Natural killer cell (primary cell): ENCODE results near the gene IL10. TPM values are rescaled to one million over a fixed set of nuclear protein-coding genes. Genes with fewer than 3 reads are reported as not detected.

Experiments used
- ATAC-seq, 3 donors: fragments of 150-1000 bp in 2 of 3; fragments of 200-7000 bp in 1 of 3; cut with Tn5 transposase; 1 replicate in 1 of 3; 2 replicates in 2 of 3; pipeline ENCODE4 v1.10.0; 2021; ENCODE audit warnings: mild to moderate bottlenecking in 2 of 3, moderate library complexity in 2 of 3
- DNase-seq, 2 donors: peaks; one replicate each; pipeline versions ENCODE4 v3.0.0 to v3.0.0-alpha.2; 2013 to 2021; ENCODE audit warnings: mixed read lengths in 1 of 2
- H3K27ac ChIP-seq: one replicate; pipeline ENCODE4 v1.5.1; 2013; ENCODE audit warnings: mild to moderate bottlenecking, low read length
- H3K27me3 ChIP-seq: one replicate; pipeline ENCODE4 v1.6.1; 2013; ENCODE audit warnings: low read length; ENCODE audit not compliant: control insufficient read depth, insufficient read depth
- H3K36me3 ChIP-seq: one replicate; pipeline ENCODE4 v1.6.1; 2013; ENCODE audit warnings: low read length; ENCODE audit not compliant: control insufficient read depth, insufficient read depth
- H3K4me1 ChIP-seq: one replicate; pipeline ENCODE4 v1.6.1; 2013; ENCODE audit warnings: low read length; ENCODE audit not compliant: control insufficient read depth, insufficient read depth
- H3K4me3 ChIP-seq: one replicate; pipeline ENCODE4 v1.5.1; 2013; ENCODE audit warnings: low read length
- H3K9me3 ChIP-seq: one replicate; pipeline ENCODE4 v1.6.1; 2013; ENCODE audit warnings: low read length; ENCODE audit not compliant: control insufficient read depth, insufficient read depth
- H3K27ac Mint-ChIP-seq, 2 donors: one replicate each; pipeline ENCODE4 v1.8.0; 2022; ENCODE audit warnings: mild to moderate bottlenecking in 2 of 2, mixed read lengths in 2 of 2, moderate library complexity in 1 of 2
- H3K27me3 Mint-ChIP-seq, 2 donors: one replicate each; pipeline ENCODE4 v1.8.0; 2022; ENCODE audit warnings: low read depth in 2 of 2, mixed read lengths in 2 of 2
- H3K36me3 Mint-ChIP-seq: one replicate; pipeline ENCODE4 v1.8.0; 2022; ENCODE audit warnings: mixed read lengths
- H3K4me1 Mint-ChIP-seq, 2 donors: one replicate each; pipeline ENCODE4 v1.8.0; 2022; ENCODE audit warnings: mixed read lengths in 2 of 2
- H3K4me3 Mint-ChIP-seq: one replicate; pipeline ENCODE4 v1.8.0; 2022; ENCODE audit warnings: mild to moderate bottlenecking, moderate library complexity, mixed read lengths
- H3K9me3 Mint-ChIP-seq, 2 donors: one replicate each; pipeline ENCODE4 v1.8.0; 2022; ENCODE audit warnings: mixed read lengths in 2 of 2
- WGBS: methylation state at CpG from one replicate; pipeline ENCODE4 v1.1.7; 2013; ENCODE audit warnings: missing lambda C conversion rate; ENCODE audit not compliant: insufficient coverage; 5-methylcytosine and 5-hydroxymethylcytosine counted together
- intact Hi-C: fragments of 100-400 bp; cut with micrococcal nuclease; formaldehyde crosslinking; loops from one replicate; pipeline ENCODE4 v1.14.2; 2022
- total RNA-seq, 4 donors: library from RNA; stranded (reverse); fragments of 120-200 nt in 1 of 4; gene quantifications; one replicate each; pipeline versions ENCODE4 v1.2.3 to v1.2.4, GENCODE V29; 2013 to 2022
- TF ChIP-seq, protein P1 (sequence below): fragments of 200-600 bp; IDR thresholded peaks from one replicate; pipeline ENCODE4 v1.8.0; 2022; ENCODE audit warnings: antibody characterized with exemption

Gene IL10
- total RNA-seq, 3 donors from 2014 or later (not counting 1 experiment from before 2014, with no cell fraction given), result 1.0 TPM; not detected in 2

DNA sequence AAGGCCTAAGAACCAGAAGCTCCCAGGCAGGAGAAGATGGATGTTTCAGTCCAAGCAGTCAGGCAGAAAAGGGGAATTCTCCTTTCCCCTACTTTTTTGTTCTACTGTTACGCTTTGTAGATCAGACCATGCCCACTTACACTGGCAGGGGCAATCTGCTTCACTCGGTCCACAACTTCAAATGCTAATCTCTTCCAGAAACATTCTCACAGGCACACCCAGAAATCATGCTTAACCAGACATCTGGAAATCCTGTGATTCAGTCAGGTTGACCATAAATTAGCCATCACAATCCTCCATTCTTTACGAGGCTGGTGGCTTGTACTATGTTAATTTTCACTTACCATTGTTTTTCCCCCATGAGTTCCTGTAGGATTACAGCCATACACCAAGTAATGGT, 23.8 kb upstream of the IL10 start:
- no peaks in the 10 kb centered on the region for H3K36me3 Mint-ChIP-seq
- H3K27me3 Mint-ChIP-seq, result peaks cover 20 to 54% of the 10 kb centered on the region in 2 donors
- intact Hi-C loops, result no loop called here
- no peak overlapping the region for H3K4me3 Mint-ChIP-seq
- Histone ChIP-seq H3K9me3 (no peaks in the 10 kb centered on the region), H3K27me3 (no peaks in the 10 kb centered on the region), H3K27ac (no peak overlapping the region), H3K4me3 (no peak overlapping the region), H3K36me3 (no peaks in the 10 kb centered on the region), H3K4me1 (peaks cover 26% of the 10 kb centered on the region)
- TF ChIP-seq, protein P1, sequence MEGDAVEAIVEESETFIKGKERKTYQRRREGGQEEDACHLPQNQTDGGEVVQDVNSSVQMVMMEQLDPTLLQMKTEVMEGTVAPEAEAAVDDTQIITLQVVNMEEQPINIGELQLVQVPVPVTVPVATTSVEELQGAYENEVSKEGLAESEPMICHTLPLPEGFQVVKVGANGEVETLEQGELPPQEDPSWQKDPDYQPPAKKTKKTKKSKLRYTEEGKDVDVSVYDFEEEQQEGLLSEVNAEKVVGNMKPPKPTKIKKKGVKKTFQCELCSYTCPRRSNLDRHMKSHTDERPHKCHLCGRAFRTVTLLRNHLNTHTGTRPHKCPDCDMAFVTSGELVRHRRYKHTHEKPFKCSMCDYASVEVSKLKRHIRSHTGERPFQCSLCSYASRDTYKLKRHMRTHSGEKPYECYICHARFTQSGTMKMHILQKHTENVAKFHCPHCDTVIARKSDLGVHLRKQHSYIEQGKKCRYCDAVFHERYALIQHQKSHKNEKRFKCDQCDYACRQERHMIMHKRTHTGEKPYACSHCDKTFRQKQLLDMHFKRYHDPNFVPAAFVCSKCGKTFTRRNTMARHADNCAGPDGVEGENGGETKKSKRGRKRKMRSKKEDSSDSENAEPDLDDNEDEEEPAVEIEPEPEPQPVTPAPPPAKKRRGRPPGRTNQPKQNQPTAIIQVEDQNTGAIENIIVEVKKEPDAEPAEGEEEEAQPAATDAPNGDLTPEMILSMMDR, result no peak
- no peaks in the 10 kb centered on the region for H3K9me3 Mint-ChIP-seq
- ATAC-seq (no peak), DNase-seq (no peak)
- H3K4me1 Mint-ChIP-seq, result peaks cover 17 to 22% of the 10 kb centered on the region in 2 donors
- no peak overlapping the region for H3K27ac Mint-ChIP-seq
- WGBS, result 95% methylated on average over 3 of the region's 3 CpGs

DNA sequence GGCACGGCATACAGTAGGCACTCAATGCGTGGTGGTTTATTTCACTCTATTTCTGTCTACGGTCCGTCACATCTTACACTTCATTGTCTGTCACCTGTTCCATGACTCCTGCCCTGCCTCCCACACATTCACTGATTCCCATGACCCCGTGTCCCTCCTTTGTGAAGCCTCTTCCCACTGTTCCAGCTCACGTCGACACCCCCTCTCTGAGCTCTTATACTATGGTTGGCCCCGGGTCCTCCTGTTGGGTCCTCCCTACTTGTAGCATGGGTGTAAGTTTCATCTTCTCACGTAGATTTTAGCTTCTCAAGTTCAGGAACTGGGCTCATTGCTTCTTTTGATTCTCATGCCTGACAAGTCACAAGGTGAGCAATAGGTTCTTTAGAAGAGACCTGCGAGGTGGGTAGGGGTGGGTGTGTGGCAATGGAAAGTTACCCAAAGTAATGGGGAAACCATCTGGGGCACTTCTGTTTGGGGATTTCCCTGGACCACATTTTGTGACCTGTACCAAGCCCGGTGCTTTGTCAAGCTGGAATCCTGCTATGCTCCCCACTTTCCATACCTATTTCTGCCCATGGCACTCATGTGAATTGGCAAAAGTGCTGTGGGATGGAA, 22.1 kb upstream of the IL10 start:
- peaks cover 29 to 63% of the 10 kb centered on the region in 2 donors for H3K27me3 Mint-ChIP-seq
- Histone ChIP-seq H3K4me3 (no peak overlapping the region), H3K9me3 (no peaks in the 10 kb centered on the region), H3K27ac (no peak overlapping the region), H3K36me3 (no peaks in the 10 kb centered on the region), H3K4me1 (peaks cover 27% of the 10 kb centered on the region), H3K27me3 (no peaks in the 10 kb centered on the region)
- TF ChIP-seq, protein P1, result no peak
- ATAC-seq, result peak in 1 of 3 donors; percentile 35
- H3K4me1 Mint-ChIP-seq, result peaks cover 17 to 24% of the 10 kb centered on the region in 2 donors
- H3K27ac Mint-ChIP-seq, result peak overlapping the region in 1 of 2 donors; percentile 63
- no peak overlapping the region for H3K4me3 Mint-ChIP-seq
- DNase-seq, result peak in 1 of 2 donors; percentile 65
- WGBS, result 81% methylated on average over 11 of the region's 11 CpGs
- H3K9me3 Mint-ChIP-seq, result no peaks in the 10 kb centered on the region
- H3K36me3 Mint-ChIP-seq, result no peaks in the 10 kb centered on the region
- intact Hi-C loops, result no loop called here

DNA sequence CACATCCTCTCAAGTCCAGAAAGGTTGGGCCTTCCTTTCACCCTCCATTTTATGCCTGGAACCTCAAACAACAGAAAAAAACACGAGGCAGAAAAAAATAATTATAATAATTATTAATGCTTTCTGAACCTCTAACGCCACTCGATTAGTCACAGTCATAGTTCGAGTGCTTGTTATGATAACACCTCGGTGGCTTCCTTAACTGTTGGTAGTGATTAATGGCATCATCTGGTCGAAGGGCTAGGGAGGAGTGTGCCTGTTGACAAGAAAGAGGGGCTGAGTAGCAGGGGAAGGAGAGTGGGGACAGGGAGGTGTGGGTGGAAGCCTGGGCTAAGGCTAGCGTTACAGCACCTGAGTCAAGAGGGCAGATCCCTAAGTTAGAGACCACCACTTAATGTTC, 21.3 kb upstream of the IL10 start:
- Histone ChIP-seq H3K4me3 (no peak overlapping the region), H3K27me3 (no peaks in the 10 kb centered on the region), H3K4me1 (peaks cover 27% of the 10 kb centered on the region), H3K36me3 (no peaks in the 10 kb centered on the region), H3K9me3 (no peaks in the 10 kb centered on the region), H3K27ac (no peak overlapping the region)
- peaks cover 26 to 63% of the 10 kb centered on the region in 2 donors for H3K27me3 Mint-ChIP-seq
- no peak overlapping the region for H3K27ac Mint-ChIP-seq
- no peaks in the 10 kb centered on the region for H3K36me3 Mint-ChIP-seq
- WGBS, result 76% methylated on average over 6 of the region's 7 CpGs
- DNase-seq (no peak), ATAC-seq (no peak)
- TF ChIP-seq, protein P1, result no peak
- intact Hi-C loops, result no loop called here
- no peaks in the 10 kb centered on the region for H3K9me3 Mint-ChIP-seq
- no peak overlapping the region for H3K4me3 Mint-ChIP-seq
- peaks cover 17 to 24% of the 10 kb centered on the region in 2 donors for H3K4me1 Mint-ChIP-seq
